ENCODE data around the gene CRYBG1. TPM values are rescaled to one million over a fixed set of nuclear protein-coding genes. Genes with fewer than 3 reads are reported as not detected.

Gene CRYBG1
- polyA plus RNA-seq, 1 donor from 2014 or later: 0.73 TPM

Small RNAs within 50 kb of the gene (small RNA-seq; reads per million reads assigned to genes)
- 0 to 1.2 (median 0) reads per million in 3 experiments for gene RF00019
- 0 to 0.08 (median 0) reads per million in 3 experiments for gene RNA5SP211
- gene RNU6-527P: 0 reads per million in 3 experiments

Other genes with a start within 250 kb of the CRYBG1 start
- 44.9 and 45.5 TPM in 2 replicates for gene ATG5, start 35.0 kb upstream of the CRYBG1 start, polyA plus RNA-seq